HepG2 (cell line): ENCODE results near the gene C20orf204. TPM values are rescaled to one million over a fixed set of nuclear protein-coding genes. Genes with fewer than 3 reads are reported as not detected.

Experiments used
- ARNT ChIP-seq: fragments of 450-650 bp; IDR thresholded peaks from 2 replicates; pipeline ENCODE4 v1.6.1; 2017
- ATF7-NPFF ChIP-seq: sonication (generic); formaldehyde crosslinking; IDR thresholded peaks from 2 replicates; pipeline ENCODE4 v1.8.1; 2023; ENCODE audit warnings: mild to moderate bottlenecking, low read depth, missing genetic modification reagents, moderate library complexity
- GABPB1 ChIP-seq: IDR thresholded peaks from 2 replicates; pipeline ENCODE4 v1.6.1; 2016; ENCODE audit warnings: mild to moderate bottlenecking, missing genetic modification reagents, moderate library complexity, missing compliant biosample characterization
- HMG20B ChIP-seq: conservative IDR thresholded peaks from 2 replicates; pipeline ENCODE4 v1.6.1; 2016; ENCODE audit warnings: missing genetic modification reagents, missing compliant biosample characterization
- KDM4B ChIP-seq: sonication (generic); formaldehyde crosslinking; IDR thresholded peaks from 2 replicates; pipeline ENCODE4 v1.4.0; 2020; ENCODE audit warnings: missing genetic modification reagents
- MYC ChIP-seq: sonication (generic); formaldehyde crosslinking; IDR thresholded peaks from 2 replicates; pipeline ENCODE4 v1.9.0; 2021; ENCODE audit warnings: missing genetic modification reagents, borderline replicate concordance
- NCOA5 ChIP-seq: sonication (generic); formaldehyde crosslinking; IDR thresholded peaks from 2 replicates; pipeline ENCODE4 v1.4.0; 2020; ENCODE audit warnings: missing genetic modification reagents
- PHF21A ChIP-seq: sonication (generic); formaldehyde crosslinking; IDR thresholded peaks from 2 replicates; pipeline ENCODE4 v1.5.0; 2020; ENCODE audit warnings: mild to moderate bottlenecking, missing genetic modification reagents
- RARG ChIP-seq: sonication (generic); formaldehyde crosslinking; IDR thresholded peaks from 2 replicates; pipeline ENCODE4 v1.4.0; 2020; ENCODE audit warnings: low read depth, mild to moderate bottlenecking, missing genetic modification reagents
- SETDB1 ChIP-seq: sonication (generic); formaldehyde crosslinking; IDR thresholded peaks from 2 replicates; pipeline ENCODE4 v1.5.1; 2020; ENCODE audit warnings: missing genetic modification reagents, mild to moderate bottlenecking, borderline replicate concordance
- SPEN ChIP-seq: sonication (generic); formaldehyde crosslinking; IDR thresholded peaks from 2 replicates; pipeline ENCODE4 v1.5.1; 2020; ENCODE audit warnings: low read depth, mild to moderate bottlenecking, missing genetic modification reagents
- THAP11 ChIP-seq: IDR thresholded peaks from 2 replicates; pipeline ENCODE4 v1.6.1; 2016; ENCODE audit warnings: missing biosample characterization, missing genetic modification reagents
- ZNF607 ChIP-seq: sonication (generic); formaldehyde crosslinking; IDR thresholded peaks from 2 replicates; pipeline ENCODE4 v1.5.1; 2020; ENCODE audit warnings: missing genetic modification reagents, mild to moderate bottlenecking, borderline replicate concordance
- ZNF670 ChIP-seq: sonication (generic); formaldehyde crosslinking; IDR thresholded peaks from 2 replicates; pipeline ENCODE4 v1.8.0; 2022; ENCODE audit warnings: mild to moderate bottlenecking, missing genetic modification reagents, borderline replicate concordance
- polyA plus RNA-seq, 8 experiments: library from polyadenylated mRNA; depleted of rRNA in 3 of 8; stranded (reverse) in 7 of 8; unstranded in 1 of 8; fragments of >200 nt; fragmentation: Illumina TruSeq in 4 of 8; extraction: Trizol in 4 of 8; gene quantifications; 2 replicates each; pipeline versions ENCODE4 v1.2.1 to v1.2.3, GENCODE V29; 2011 to 2016; ENCODE audit warnings: low read depth in 4 of 8, missing spikeins in 1 of 8, mixed read lengths in 1 of 8; ENCODE audit not compliant: insufficient read depth in 1 of 8
- total RNA-seq, 5 experiments: library from RNA; depleted of rRNA; stranded (reverse); fragments of >200 nt; fragmentation: Illumina TruSeq; extraction: Trizol; gene quantifications; 2 replicates each; pipeline ENCODE4 v1.2.3, GENCODE V29; 2016; ENCODE audit warnings: low read depth in 1 of 5
- TF ChIP-seq, protein P1 (sequence below), 2 experiments: fragments of 450-650 bp in 1 of 2; sonication (generic) in 1 of 2; formaldehyde crosslinking in 1 of 2; IDR thresholded peaks; 2 replicates each; pipeline versions ENCODE4 v1.6.1 to v1.8.0; 2016 to 2022; ENCODE audit warnings: antibody characterized with exemption in 1 of 2, mild to moderate bottlenecking in 1 of 2, missing genetic modification reagents in 1 of 2
- TF ChIP-seq, protein P2 (sequence below), 2 experiments: IDR thresholded peaks; 2 replicates each; pipeline ENCODE4 v1.6.1; 2011 to 2012; ENCODE audit warnings: low read length in 2 of 2, borderline replicate concordance in 1 of 2, low read depth in 1 of 2, mild to moderate bottlenecking in 1 of 2, moderate library complexity in 1 of 2

Gene C20orf204
- total and polyA plus RNA-seq, 2 of the 13 experiments (the other 11 are each of a cell fraction or from before 2014, with no cell fraction given) = 22.1 to 80.0 TPM

DNA sequence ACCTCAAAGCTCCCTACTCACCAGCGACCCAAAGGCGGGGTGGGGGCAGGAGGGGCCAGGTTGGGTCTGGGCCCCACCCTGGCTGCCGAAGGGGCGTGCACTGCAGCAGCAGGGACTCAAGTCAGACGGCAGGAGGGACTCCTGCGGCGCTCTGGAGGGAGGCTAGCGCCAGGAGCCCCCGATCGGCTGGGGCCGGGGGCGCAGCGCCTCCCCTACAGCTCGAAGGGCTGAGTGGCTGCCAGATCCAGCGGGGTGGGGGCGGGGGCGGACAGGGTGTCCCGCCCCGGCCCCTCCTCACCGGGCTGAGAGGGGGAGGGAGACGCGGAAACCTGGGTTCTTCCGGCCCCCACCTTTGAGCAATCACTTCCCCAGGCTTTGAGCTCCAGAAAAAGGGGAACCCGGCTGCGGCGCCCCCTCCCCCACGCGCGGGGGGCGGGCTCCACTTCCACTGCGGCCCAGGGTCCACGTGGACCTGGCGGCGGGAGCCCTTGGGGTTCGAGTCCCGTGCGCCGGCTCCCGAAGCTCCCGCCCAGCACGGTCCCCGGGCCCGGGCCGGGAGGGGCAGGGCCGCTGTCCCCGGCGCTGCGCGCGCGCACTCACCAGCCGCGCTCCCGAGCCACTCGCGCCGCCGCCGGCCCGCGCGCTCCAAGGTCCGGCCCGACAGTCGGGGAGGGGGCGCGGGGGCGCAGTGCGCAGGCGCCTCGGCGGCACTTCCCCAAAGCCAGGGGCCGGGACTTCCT, 43.5 kb downstream of the C20orf204 start, which contains the start of gene RGS19 (continued):
- TF ChIP-seq, protein P1, sequence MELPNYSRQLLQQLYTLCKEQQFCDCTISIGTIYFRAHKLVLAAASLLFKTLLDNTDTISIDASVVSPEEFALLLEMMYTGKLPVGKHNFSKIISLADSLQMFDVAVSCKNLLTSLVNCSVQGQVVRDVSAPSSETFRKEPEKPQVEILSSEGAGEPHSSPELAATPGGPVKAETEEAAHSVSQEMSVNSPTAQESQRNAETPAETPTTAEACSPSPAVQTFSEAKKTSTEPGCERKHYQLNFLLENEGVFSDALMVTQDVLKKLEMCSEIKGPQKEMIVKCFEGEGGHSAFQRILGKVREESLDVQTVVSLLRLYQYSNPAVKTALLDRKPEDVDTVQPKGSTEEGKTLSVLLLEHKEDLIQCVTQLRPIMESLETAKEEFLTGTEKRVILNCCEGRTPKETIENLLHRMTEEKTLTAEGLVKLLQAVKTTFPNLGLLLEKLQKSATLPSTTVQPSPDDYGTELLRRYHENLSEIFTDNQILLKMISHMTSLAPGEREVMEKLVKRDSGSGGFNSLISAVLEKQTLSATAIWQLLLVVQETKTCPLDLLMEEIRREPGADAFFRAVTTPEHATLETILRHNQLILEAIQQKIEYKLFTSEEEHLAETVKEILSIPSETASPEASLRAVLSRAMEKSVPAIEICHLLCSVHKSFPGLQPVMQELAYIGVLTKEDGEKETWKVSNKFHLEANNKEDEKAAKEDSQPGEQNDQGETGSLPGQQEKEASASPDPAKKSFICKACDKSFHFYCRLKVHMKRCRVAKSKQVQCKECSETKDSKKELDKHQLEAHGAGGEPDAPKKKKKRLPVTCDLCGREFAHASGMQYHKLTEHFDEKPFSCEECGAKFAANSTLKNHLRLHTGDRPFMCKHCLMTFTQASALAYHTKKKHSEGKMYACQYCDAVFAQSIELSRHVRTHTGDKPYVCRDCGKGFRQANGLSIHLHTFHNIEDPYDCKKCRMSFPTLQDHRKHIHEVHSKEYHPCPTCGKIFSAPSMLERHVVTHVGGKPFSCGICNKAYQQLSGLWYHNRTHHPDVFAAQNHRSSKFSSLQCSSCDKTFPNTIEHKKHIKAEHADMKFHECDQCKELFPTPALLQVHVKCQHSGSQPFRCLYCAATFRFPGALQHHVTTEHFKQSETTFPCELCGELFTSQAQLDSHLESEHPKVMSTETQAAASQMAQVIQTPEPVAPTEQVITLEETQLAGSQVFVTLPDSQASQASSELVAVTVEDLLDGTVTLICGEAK (IDR thresholded peaks at IDR 0.05) = no peak
- TF ChIP-seq, protein P1 (CRISPR knock-in tag; IDR thresholded peaks at IDR 0.05) = no peak; the same call in 1 of the 2 replicates
- 0 out of 2 replicates have a peak, but pooled peaks have one; percentile 7 for TF ChIP-seq HMG20B (CRISPR knock-in tag)
- no peak for TF ChIP-seq ARNT
- TF ChIP-seq ZNF607 = peak; percentile 37; the same call in 1 of the 2 replicates
- TF ChIP-seq RARG = no peak
- TF ChIP-seq KDM4B (CRISPR knock-in tag) = peak; percentile 27; the same call in 1 of the 2 replicates
- TF ChIP-seq PHF21A = peak; percentile 44; the same call in 1 of the 2 replicates
- TF ChIP-seq, protein P2, sequence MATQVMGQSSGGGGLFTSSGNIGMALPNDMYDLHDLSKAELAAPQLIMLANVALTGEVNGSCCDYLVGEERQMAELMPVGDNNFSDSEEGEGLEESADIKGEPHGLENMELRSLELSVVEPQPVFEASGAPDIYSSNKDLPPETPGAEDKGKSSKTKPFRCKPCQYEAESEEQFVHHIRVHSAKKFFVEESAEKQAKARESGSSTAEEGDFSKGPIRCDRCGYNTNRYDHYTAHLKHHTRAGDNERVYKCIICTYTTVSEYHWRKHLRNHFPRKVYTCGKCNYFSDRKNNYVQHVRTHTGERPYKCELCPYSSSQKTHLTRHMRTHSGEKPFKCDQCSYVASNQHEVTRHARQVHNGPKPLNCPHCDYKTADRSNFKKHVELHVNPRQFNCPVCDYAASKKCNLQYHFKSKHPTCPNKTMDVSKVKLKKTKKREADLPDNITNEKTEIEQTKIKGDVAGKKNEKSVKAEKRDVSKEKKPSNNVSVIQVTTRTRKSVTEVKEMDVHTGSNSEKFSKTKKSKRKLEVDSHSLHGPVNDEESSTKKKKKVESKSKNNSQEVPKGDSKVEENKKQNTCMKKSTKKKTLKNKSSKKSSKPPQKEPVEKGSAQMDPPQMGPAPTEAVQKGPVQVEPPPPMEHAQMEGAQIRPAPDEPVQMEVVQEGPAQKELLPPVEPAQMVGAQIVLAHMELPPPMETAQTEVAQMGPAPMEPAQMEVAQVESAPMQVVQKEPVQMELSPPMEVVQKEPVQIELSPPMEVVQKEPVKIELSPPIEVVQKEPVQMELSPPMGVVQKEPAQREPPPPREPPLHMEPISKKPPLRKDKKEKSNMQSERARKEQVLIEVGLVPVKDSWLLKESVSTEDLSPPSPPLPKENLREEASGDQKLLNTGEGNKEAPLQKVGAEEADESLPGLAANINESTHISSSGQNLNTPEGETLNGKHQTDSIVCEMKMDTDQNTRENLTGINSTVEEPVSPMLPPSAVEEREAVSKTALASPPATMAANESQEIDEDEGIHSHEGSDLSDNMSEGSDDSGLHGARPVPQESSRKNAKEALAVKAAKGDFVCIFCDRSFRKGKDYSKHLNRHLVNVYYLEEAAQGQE (IDR thresholded peaks at IDR 0.05; ENCODE audit: borderline replicate concordance in 1 of 2, low read depth in 1 of 2, low read length in 2 of 2) = 0 out of 4 replicates have a peak, but pooled peaks of 1 of the 2 experiments have one; percentile 9
- peak; percentile 64; the same call in 1 of the 2 replicates for TF ChIP-seq SETDB1 (CRISPR knock-in tag)
- TF ChIP-seq THAP11 (CRISPR knock-in tag) = peak; percentile 53; the same call in 1 of the 2 replicates
- TF ChIP-seq NCOA5 (CRISPR knock-in tag) = no peak
- TF ChIP-seq ZNF670 (CRISPR knock-in tag) = no peak; the same call in 1 of the 2 replicates
- TF ChIP-seq ATF7-NPFF (CRISPR knock-in tag) = peak; percentile 41; the same call in 1 of the 2 replicates
- peak; percentile 78 for TF ChIP-seq MYC (CRISPR knock-in tag)
- peak; percentile 56 for TF ChIP-seq SPEN (CRISPR knock-in tag)
- peak; percentile 64; the same call in 1 of the 2 replicates for TF ChIP-seq GABPB1
